GM12891 (cell line): Measurements from ENCODE around the gene C16orf95.
"Not testable (repeated sequence)": the region's sequence is repeated elsewhere in the genome, so short reads cannot be mapped to it uniquely, and the experiment has no call there.

Experiments used
- PAX5 ChIP-seq: IDR thresholded peaks from 2 replicates; pipeline ENCODE4 v1.6.1; 2011; ENCODE audit warnings: low read length, moderate library complexity, mild to moderate bottlenecking; ENCODE audit not compliant: insufficient read depth, severe bottlenecking
- POLR2A ChIP-seq: IDR thresholded peaks from 2 replicates; pipeline ENCODE4 v1.6.1; 2011; ENCODE audit warnings: low read depth, low read length, control low read depth
- POLR2AphosphoS5 ChIP-seq: IDR thresholded peaks from 2 replicates; pipeline ENCODE4 v1.6.1; 2011; ENCODE audit warnings: low read depth, low read length, control low read depth
- POU2F2 ChIP-seq: IDR thresholded peaks from 2 replicates; pipeline ENCODE4 v1.6.1; 2011; ENCODE audit warnings: low read depth, mild to moderate bottlenecking, control low read depth, low read length, moderate library complexity
- SPI1 ChIP-seq: IDR thresholded peaks from 2 replicates; pipeline ENCODE4 v1.6.1; 2011; ENCODE audit warnings: low read depth, low read length, control low read depth
- TAF1 ChIP-seq: IDR thresholded peaks from 2 replicates; pipeline ENCODE4 v1.6.1; 2011; ENCODE audit warnings: low read depth, low read length, control low read depth

DNA sequence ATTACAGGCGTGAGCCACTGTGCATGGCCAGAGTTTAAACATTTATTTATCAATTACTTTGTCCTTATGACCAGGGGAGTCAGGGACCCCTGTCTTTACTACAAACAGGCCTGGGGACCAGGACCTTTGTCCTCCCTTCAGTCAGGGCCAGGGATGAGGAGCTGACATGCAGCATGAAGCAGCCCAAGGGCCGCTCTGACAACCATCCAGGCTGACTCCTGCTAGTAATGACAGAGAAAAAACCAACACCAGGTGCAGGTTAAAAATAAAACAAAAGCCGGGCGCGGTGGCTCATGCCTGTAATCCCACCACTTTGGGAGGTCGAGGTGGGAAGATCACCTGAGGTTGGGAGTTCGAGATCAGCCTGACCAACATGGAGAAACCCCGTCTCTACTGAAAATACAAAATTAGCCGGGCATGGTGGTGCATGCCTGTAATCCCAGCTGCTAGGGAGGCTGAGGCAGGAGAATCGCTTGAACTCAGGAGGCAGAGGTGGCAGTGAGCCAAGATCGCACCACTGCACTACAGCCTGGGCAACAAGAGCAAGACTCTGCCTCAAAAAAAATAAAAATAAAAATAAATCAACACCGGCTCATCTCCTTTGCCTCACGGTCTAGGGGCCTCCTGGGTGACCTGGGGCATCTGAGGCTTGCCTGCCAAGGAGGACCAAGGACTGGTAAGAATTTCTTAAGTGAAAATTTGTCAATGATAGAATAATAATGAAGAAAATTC is 45.8 kb upstream of the C16orf95 start:
- not testable (repeated sequence) for TF ChIP-seq POLR2AphosphoS5, POLR2A, POU2F2, TAF1, PAX5, SPI1
